Cardiac muscle cell (in vitro differentiated cells and primary cell): ENCODE data around the gene TNFRSF19. TPM values are rescaled to one million over a fixed set of nuclear protein-coding genes. Genes with fewer than 3 reads are reported as not detected.
A peak's percentile ranks its signal among the peaks of the same experiment; 100 is the strongest.

Experiments used
- DNase-seq, 2 donors: peaks; one replicate each; pipeline versions ENCODE4 v3.0.0 to v3.0.0-alpha.2; 2010 to 2017; ENCODE audit warnings: low read depth in 1 of 2, low spot score in 1 of 2
- H3K27ac ChIP-seq: fragments of 200-600 bp; sonication (generic); 2 replicates; pipeline ENCODE4 v1.5.1; 2016
- H3K27me3 ChIP-seq: fragments of 200-600 bp; sonication (generic); 2 replicates; pipeline ENCODE4 v1.6.0; 2016; ENCODE audit warnings: control low read depth
- H3K36me3 ChIP-seq: fragments of 200-600 bp; sonication (generic); 2 replicates; pipeline ENCODE4 v1.5.1; 2016; ENCODE audit warnings: control low read depth
- H3K4me1 ChIP-seq: fragments of 200-600 bp; sonication (generic); 2 replicates; pipeline ENCODE4 v1.8.1; 2017; ENCODE audit warnings: low read depth, mild to moderate bottlenecking, mixed run types
- H3K4me3 ChIP-seq: fragments of 200-600 bp; sonication (generic); 2 replicates; pipeline ENCODE4 v1.5.1; 2016; ENCODE audit warnings: mild to moderate bottlenecking
- H3K9me3 ChIP-seq: fragments of 200-600 bp; sonication (generic); 2 replicates; pipeline ENCODE4 v1.5.1; 2017; ENCODE audit warnings: low read depth, mild to moderate bottlenecking, control low read depth
- CTCF ChIP-seq: IDR thresholded peaks from 2 replicates; pipeline ENCODE4 v1.5.1; 2012; ENCODE audit warnings: low read depth, mild to moderate bottlenecking, low read length
- polyA plus RNA-seq: library from polyadenylated mRNA; unstranded; fragments of >200 nt; fragmentation: Nextera tagmentation; extraction: Ambion mirVana; gene quantifications from 2 replicates; pipeline ENCODE4 v1.2.1, GENCODE V29; 2016
- total RNA-seq: library from RNA; depleted of rRNA; stranded (reverse); fragments of >200 nt; gene quantifications from 2 replicates; pipeline ENCODE4 v1.2.3, GENCODE V29; 2016

TNFRSF19 gene
- total and polyA plus RNA-seq, 2 experiments from 2014 or later: 91.3 to 139 TPM

- DNase-seq: no peak
- Histone ChIP-seq H3K27me3 (no peaks in the 10 kb centered on the region), H3K4me1 (peaks cover 25% of the 10 kb centered on the region), H3K36me3 (no peaks in the 10 kb centered on the region), H3K4me3 (peak overlapping the region; percentile 82), H3K9me3 (no peaks in the 10 kb centered on the region), H3K27ac (peak overlapping the region; percentile 91)
- TF ChIP-seq CTCF: no peak
These were observed 1.2 kb downstream of the TNFRSF19 start for GRCh38 chr13:23571431-23571830.

- Histone ChIP-seq H3K36me3 (no peaks in the 10 kb centered on the region), H3K4me1 (peaks cover 26% of the 10 kb centered on the region), H3K4me3 (peak overlapping the region; percentile 82), H3K27me3 (no peaks in the 10 kb centered on the region), H3K9me3 (no peaks in the 10 kb centered on the region), H3K27ac (peak overlapping the region; percentile 91)
- no peak for DNase-seq
- no peak for TF ChIP-seq CTCF
These were observed 2.6 kb downstream of the TNFRSF19 start for GRCh38 chr13:23572836-23573235.

GRCh38 chr13:23574421-23575145 lies 4.4 kb downstream of the TNFRSF19 start:
- peaks cover 10% of the 10 kb centered on the region for H3K4me1 ChIP-seq
- no peaks in the 10 kb centered on the region for H3K27me3 ChIP-seq
- peak overlapping the region; percentile 82 for H3K4me3 ChIP-seq
- no peak for TF ChIP-seq CTCF
- DNase-seq: no peak
- no peaks in the 10 kb centered on the region for H3K36me3 ChIP-seq
- H3K27ac ChIP-seq: no peak overlapping the region
- H3K9me3 ChIP-seq: no peaks in the 10 kb centered on the region

GRCh38 chr13:23575632-23576031 lies 5.4 kb downstream of the TNFRSF19 start:
- no peaks in the 10 kb centered on the region for H3K36me3 ChIP-seq
- peaks cover 7% of the 10 kb centered on the region for H3K27me3 ChIP-seq
- no peaks in the 10 kb centered on the region for H3K9me3 ChIP-seq
- TF ChIP-seq CTCF: no peak
- H3K4me1 ChIP-seq: peaks cover 13% of the 10 kb centered on the region
- H3K27ac ChIP-seq: no peak overlapping the region
- DNase-seq: no peak
- peak overlapping the region; percentile 82 for H3K4me3 ChIP-seq

GRCh38 chr13:23578411-23579071 lies 8.3 kb downstream of the TNFRSF19 start:
- peak overlapping the region; percentile 82 for H3K4me3 ChIP-seq
- H3K27me3 ChIP-seq: peaks cover 10% of the 10 kb centered on the region
- peak overlapping the region; percentile 67 for H3K27ac ChIP-seq
- peak; percentile 71 for TF ChIP-seq CTCF
- no peaks in the 10 kb centered on the region for H3K36me3 ChIP-seq
- peak; percentile 65 to 79 for DNase-seq
- H3K4me1 ChIP-seq: peaks cover 16% of the 10 kb centered on the region
- no peaks in the 10 kb centered on the region for H3K9me3 ChIP-seq
